Measurements from ENCODE around the gene LRRC36.
A peak's percentile ranks its signal among the peaks of the same experiment; 100 is the strongest.

DNA sequence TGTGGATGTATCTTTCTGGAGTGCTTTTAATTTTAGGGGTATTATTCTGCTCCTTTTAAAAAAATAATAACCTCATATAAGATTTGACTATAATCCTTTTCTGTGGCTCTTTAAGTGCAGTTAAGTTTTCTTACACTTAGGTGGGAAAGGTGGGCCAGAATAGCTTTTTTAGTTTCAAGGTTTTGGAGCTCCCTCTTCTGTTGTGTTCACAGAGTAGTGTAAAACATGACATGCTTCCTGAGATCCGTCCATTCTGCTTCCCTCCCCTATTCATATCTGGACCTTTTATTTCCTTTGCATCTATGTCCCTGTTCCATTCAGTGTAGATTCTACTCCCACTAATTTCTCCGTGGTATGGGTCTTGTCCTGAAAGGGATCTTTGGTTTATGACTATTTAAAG is 12.8 kb downstream of the LRRC36 start:
- TF ChIP-seq POLR2AphosphoS5 (IDR thresholded peaks at IDR 0.05) = no peak
- peak in 2 of 11 experiments; percentile 11 to 27 for TF ChIP-seq CTCF (IDR thresholded peaks at IDR 0.05 in 8 of 11, conservative IDR thresholded peaks at IDR 0.05 in 3 of 11)
